ENCODE results near the gene COL5A3. TPM values are rescaled to one million over a fixed set of nuclear protein-coding genes. Genes with fewer than 3 reads are reported as not detected.

COL5A3 gene
- total RNA-seq, 2 donors from 2014 or later, result 3.4 to 9.6 TPM

DNA sequence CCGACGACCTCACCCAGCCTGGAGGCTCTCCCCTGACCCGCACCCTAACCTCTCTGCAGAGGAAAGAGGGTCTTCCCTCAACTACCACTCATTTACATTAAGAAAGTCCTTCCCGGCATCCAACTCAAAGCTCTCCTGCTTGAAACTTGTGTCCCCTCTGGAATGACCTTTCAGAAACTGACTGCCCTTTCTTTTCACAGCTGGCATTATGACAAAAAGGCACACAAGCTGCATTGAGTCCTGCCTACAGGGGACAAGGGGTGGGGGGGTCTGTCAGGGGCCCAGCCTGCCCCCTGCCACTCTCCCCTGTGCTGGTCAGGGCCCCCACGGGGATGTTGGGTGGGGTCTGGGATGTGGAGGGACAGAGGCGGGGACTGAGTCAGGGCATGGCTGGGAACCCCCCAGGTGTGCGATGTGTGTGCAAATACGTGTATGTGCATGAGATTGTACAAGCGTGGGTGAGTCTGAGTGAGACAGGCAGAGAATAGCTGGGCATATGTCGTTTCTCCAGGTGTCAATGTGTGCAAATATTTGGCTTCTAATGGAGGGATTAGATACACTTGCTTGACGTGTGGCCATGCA is 2.0 kb downstream of the COL5A3 start:
- intact Hi-C loops (cut with DNase I), result no loop called here
- Histone ChIP-seq H3K36me3 (replicated peaks in 1 of 2; ENCODE audit: insufficient read depth in 1 of 2, low read depth in 2 of 2) (no peaks in the 10 kb centered on the region), H3K4me3 (no peak overlapping the region), H3K9me3 (no peaks in the 10 kb centered on the region), H3K27ac (peak overlapping the region in 3 of 4 donors; percentile 25 to 49 (median 33)), H3K4me1 (peaks cover 26% of the 10 kb centered on the region), H3K27me3 (peaks cover 0 to 6% of the 10 kb centered on the region in 2 donors)
- 34 to 52% methylated on average over 5 to 11 of the region's 11 CpGs for WGBS, 2 donors
- ATAC-seq (no peak), DNase-seq (no peak)
- TF ChIP-seq CTCF (IDR thresholded peaks at IDR 0.05) (no peak), POLR2A (IDR thresholded peaks at IDR 0.05) (no peak)

- WGBS, 2 donors, result 56 to 67% methylated on average over 13 of the region's 13 CpGs
- Histone ChIP-seq H3K4me1 (peaks cover 26% of the 10 kb centered on the region), H3K4me3 (no peak overlapping the region), H3K27me3 (peaks cover 0 to 5% of the 10 kb centered on the region in 2 donors), H3K36me3 (replicated peaks in 1 of 2; ENCODE audit: insufficient read depth in 1 of 2, low read depth in 2 of 2) (no peaks in the 10 kb centered on the region), H3K9me3 (no peaks in the 10 kb centered on the region), H3K27ac (peak overlapping the region in 2 of 4 donors; percentile 42 to 49)
- no peak for TF ChIP-seq CTCF (IDR thresholded peaks at IDR 0.05)
- no peak for TF ChIP-seq POLR2A (IDR thresholded peaks at IDR 0.05)
- DNase-seq (peak; percentile 18 to 56 (median 34)), ATAC-seq (no peak)
- intact Hi-C loops (cut with DNase I), result no loop called here
Observed at GRCh38 chr19:10007371-10008183, 2.7 kb downstream of the COL5A3 start.

DNA sequence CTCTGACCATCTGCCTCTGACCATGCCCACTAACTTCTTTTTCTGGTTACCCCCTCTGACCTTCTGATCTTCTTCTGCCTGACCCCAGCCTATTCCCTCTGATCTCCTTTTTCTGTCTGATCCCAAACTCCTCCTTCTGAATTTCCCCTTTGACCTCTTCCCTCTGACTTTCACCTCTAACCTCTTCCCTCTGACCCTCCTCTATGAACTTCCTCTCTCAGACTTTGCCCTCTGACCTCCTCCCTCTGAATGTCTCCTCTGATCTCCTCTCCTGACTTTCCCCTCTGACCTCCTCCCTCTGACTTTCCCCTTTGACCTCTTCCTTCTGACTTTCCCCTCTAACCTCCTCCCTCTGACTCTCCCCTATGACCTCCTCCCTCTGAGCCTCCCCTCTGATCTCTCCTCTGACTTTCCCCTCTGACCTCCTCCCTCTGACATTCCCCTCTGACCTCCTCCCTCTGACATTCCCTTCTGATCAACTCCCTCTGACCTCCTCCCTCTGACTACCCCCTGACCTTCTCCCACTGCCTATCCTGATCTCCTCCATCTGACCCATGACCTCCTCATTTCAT is 3.5 kb downstream of the COL5A3 start:
- DNase-seq (no peak), ATAC-seq (no peak)
- no peaks in the 10 kb centered on the region for H3K9me3 ChIP-seq
- TF ChIP-seq POLR2A (IDR thresholded peaks at IDR 0.05), result no peak
- TF ChIP-seq CTCF (IDR thresholded peaks at IDR 0.05), result no peak
- H3K4me3 ChIP-seq, result no peak overlapping the region
- peak overlapping the region in 2 of 4 donors; percentile 42 to 49 for H3K27ac ChIP-seq
- H3K4me1 ChIP-seq, result peaks cover 26% of the 10 kb centered on the region
- intact Hi-C loops (cut with DNase I), result no loop called here
- H3K36me3 ChIP-seq (replicated peaks in 1 of 2; ENCODE audit: insufficient read depth in 1 of 2, low read depth in 2 of 2), result no peaks in the 10 kb centered on the region
- peaks cover 0 to 5% of the 10 kb centered on the region in 2 donors for H3K27me3 ChIP-seq

DNA sequence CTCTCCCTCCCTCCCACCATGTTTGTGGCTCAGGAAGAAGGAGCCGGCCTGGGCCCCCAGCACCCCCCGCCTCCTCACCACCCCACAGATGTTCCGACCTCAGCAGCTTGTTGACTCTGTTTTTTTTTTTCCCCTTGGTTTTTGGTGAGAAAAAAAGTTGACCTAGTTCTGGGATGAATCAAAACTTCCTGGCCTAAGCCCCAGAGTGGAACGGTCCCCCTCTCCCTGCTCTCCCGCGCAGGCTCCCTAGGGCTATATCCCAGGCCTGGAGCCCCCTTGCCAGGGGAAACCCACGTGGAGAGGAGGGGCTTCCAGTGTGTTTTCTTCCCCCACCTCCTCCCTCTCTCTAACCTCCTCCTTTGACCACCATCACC is 4.0 kb downstream of the COL5A3 start:
- Histone ChIP-seq H3K36me3 (replicated peaks in 1 of 2; ENCODE audit: insufficient read depth in 1 of 2, low read depth in 2 of 2) (no peaks in the 10 kb centered on the region), H3K4me3 (no peak overlapping the region), H3K27me3 (peaks cover 0 to 5% of the 10 kb centered on the region in 2 donors), H3K9me3 (no peaks in the 10 kb centered on the region), H3K4me1 (peaks cover 26% of the 10 kb centered on the region), H3K27ac (peak overlapping the region in 2 of 4 donors; percentile 42 to 49)
- DNase-seq (peak in 3 of 4 donors; percentile 20 to 36 (median 31)), ATAC-seq (no peak)
- intact Hi-C loops (cut with DNase I), result no loop called here
- 51 to 58% methylated on average over 7 of the region's 7 CpGs for WGBS, 2 donors
- TF ChIP-seq CTCF (IDR thresholded peaks at IDR 0.05), result no peak
- TF ChIP-seq POLR2A (IDR thresholded peaks at IDR 0.05), result no peak

Measured in body of pancreas (tissue), 4 donors.